Measurements from ENCODE around the gene THRA.
"Not testable (repeated sequence)": the region's sequence is repeated elsewhere in the genome, so short reads cannot be mapped to it uniquely, and the experiment has no call there.

THRA gene

GRCh38 chr17:40124279-40125141 lies 61.7 kb downstream of the THRA start:
- TF ChIP-seq CTCF (IDR thresholded peaks at IDR 0.05; ENCODE audit: borderline replicate concordance, control extremely low read depth, extremely low read depth, insufficient read depth, missing control alignments), result no peak
- in situ Hi-C loops (cut with MboI; ENCODE audit: low sequenced_read_pairs, unreplicated experiment), result no loop called here
- DNase-seq (ENCODE audit: low spot score), result no peak

GRCh38 chr17:40129498-40129897 lies 66.7 kb downstream of the THRA start:
- DNase-seq (ENCODE audit: low spot score), result no peak
- in situ Hi-C loops (cut with MboI; ENCODE audit: low sequenced_read_pairs, unreplicated experiment), result no loop called here
- TF ChIP-seq CTCF (IDR thresholded peaks at IDR 0.05; ENCODE audit: borderline replicate concordance, control extremely low read depth, extremely low read depth, insufficient read depth, missing control alignments), result no peak

- TF ChIP-seq CTCF (IDR thresholded peaks at IDR 0.05; ENCODE audit: borderline replicate concordance, control extremely low read depth, extremely low read depth, insufficient read depth, missing control alignments), result no peak
- in situ Hi-C loops (cut with MboI; ENCODE audit: low sequenced_read_pairs, unreplicated experiment), result no loop called here
- no peak for DNase-seq (ENCODE audit: low spot score)
Measured at GRCh38 chr17:40130352-40131042, 67.7 kb downstream of the THRA start.

GRCh38 chr17:40134184-40134583 lies 71.4 kb downstream of the THRA start:
- DNase-seq (ENCODE audit: low spot score), result no peak
- TF ChIP-seq CTCF (IDR thresholded peaks at IDR 0.05; ENCODE audit: borderline replicate concordance, control extremely low read depth, extremely low read depth, insufficient read depth, missing control alignments), result no peak
- in situ Hi-C loops (cut with MboI; ENCODE audit: low sequenced_read_pairs, unreplicated experiment), result no loop called here

GRCh38 chr17:40135817-40136216 lies 73.1 kb downstream of the THRA start:
- TF ChIP-seq CTCF (IDR thresholded peaks at IDR 0.05; ENCODE audit: borderline replicate concordance, control extremely low read depth, extremely low read depth, insufficient read depth, missing control alignments), result no peak
- DNase-seq (ENCODE audit: low spot score), result no peak
- in situ Hi-C loops (cut with MboI; ENCODE audit: low sequenced_read_pairs, unreplicated experiment), result no loop called here

GRCh38 chr17:40139566-40140058 lies 76.8 kb downstream of the THRA start:
- no peak for TF ChIP-seq CTCF (IDR thresholded peaks at IDR 0.05; ENCODE audit: borderline replicate concordance, control extremely low read depth, extremely low read depth, insufficient read depth, missing control alignments)
- in situ Hi-C loops (cut with MboI; ENCODE audit: low sequenced_read_pairs, unreplicated experiment), result no loop called here
- DNase-seq (ENCODE audit: low spot score), result no peak

GRCh38 chr17:40143166-40143565 lies 80.4 kb downstream of the THRA start:
- in situ Hi-C loops (cut with MboI; ENCODE audit: low sequenced_read_pairs, unreplicated experiment); DNase-seq (ENCODE audit: low spot score): not testable (repeated sequence)
